HCT116 (cell line): Measurements from ENCODE around the gene GPR146. TPM values are rescaled to one million over a fixed set of nuclear protein-coding genes. Genes with fewer than 3 reads are reported as not detected.

Experiments
- ATAC-seq: fragments of 200-7000 bp; cut with Tn5 transposase; 2 replicates; pipeline ENCODE4 v1.9.1; 2020; ENCODE audit warnings: mild to moderate bottlenecking, moderate library complexity
- BruUV-seq: library from RNA; stranded (reverse); fragments of 400-500 nt; replicated peaks from 2 replicates; lab custom pipeline; 2021; lab: Mats Ljungman, UMichigan
- CTCF ChIA-PET: fragments of 300-600 bp; sonication (Branson Sonifier 250); formaldehyde crosslinking; loops from one replicate; lab custom pipeline; 2021; ENCODE audit warnings: antibody characterized with exemption; lab: Charles Lee
- POLR2A ChIA-PET: fragments of 300-600, 350-600 bp; sonication (Branson Sonifier 250); formaldehyde crosslinking; loops from one replicate; lab custom pipeline; 2021; ENCODE audit warnings: antibody characterized with exemption; lab: Charles Lee
- RAD21 ChIA-PET, 2 experiments: fragments of 300-600 bp; sonication (Branson Sonifier 250); formaldehyde crosslinking; loops; one replicate each; lab custom pipeline; 2023; ENCODE audit warnings: low total read pairs in 2 of 2; ENCODE audit not compliant: uncharacterized antibody in 2 of 2, unreplicated experiment in 2 of 2, low non-redundant PET in 1 of 2; lab: Charles Lee
- DNase-seq: peaks from one replicate; pipeline ENCODE4 v3.0.0-alpha.2; 2010; ENCODE audit warnings: low read depth, low spot score
- H2AFZ ChIP-seq: fragments of 200-600 bp; shearing (Covaris generic), sonication (generic); 2 replicates; pipeline ENCODE4 v1.6.1; 2017; ENCODE audit warnings: low read depth, mixed run types, mixed read lengths, antibody characterized with exemption, low read length; ENCODE audit not compliant: poor library complexity, severe bottlenecking
- H3K27ac ChIP-seq: 2 replicates; pipeline ENCODE4 v1.5.1; 2012; ENCODE audit warnings: low read depth, low read length
- H3K27me3 ChIP-seq: fragments of 200-600 bp; sonication (generic); 2 replicates; pipeline ENCODE4 v1.6.1; 2016; ENCODE audit warnings: mixed run types, low read length, mixed read lengths; ENCODE audit not compliant: insufficient read depth
- H3K36me3 ChIP-seq, 2 experiments: fragments of 200-500 bp in 1 of 2; fragments of 200-600 bp in 1 of 2; sonication (Bioruptor generic) in 1 of 2; sonication (generic) in 1 of 2; 2 replicates each; pipeline versions ENCODE4 v1.5.1 to v1.6.1; 2014 to 2016; ENCODE audit warnings: low read length in 2 of 2, inconsistent platforms in 1 of 2, mixed read lengths in 1 of 2, mixed run types in 1 of 2; ENCODE audit not compliant: insufficient read depth in 2 of 2, control insufficient read depth in 1 of 2
- H3K4me1 ChIP-seq, 2 experiments: fragments of 200-600 bp in 1 of 2; sonication (generic) in 1 of 2; 2 replicates each; pipeline versions ENCODE4 v1.5.1 to v1.6.1; 2012 to 2017; ENCODE audit warnings: low read length in 2 of 2, inconsistent platforms in 1 of 2, mild to moderate bottlenecking in 1 of 2, mixed read lengths in 1 of 2, mixed run types in 1 of 2, moderate library complexity in 1 of 2; ENCODE audit not compliant: insufficient read depth in 2 of 2, control insufficient read depth in 1 of 2
- H3K4me2 ChIP-seq: fragments of 200-600 bp; sonication (generic); 2 replicates; pipeline ENCODE4 v1.6.1; 2017; ENCODE audit warnings: mixed run types, low read length, mixed read lengths
- H3K4me3 ChIP-seq, 2 experiments: fragments of 200-600 bp in 1 of 2; sonication (generic) in 1 of 2; replicated peaks in 1 of 2; 2 replicates each; pipeline ENCODE4 v1.5.1; 2011 to 2016; ENCODE audit warnings: low read length in 2 of 2, control low read depth in 1 of 2, low read depth in 1 of 2, mild to moderate bottlenecking in 1 of 2, mixed read lengths in 1 of 2, mixed run types in 1 of 2
- H3K79me2 ChIP-seq: fragments of 200-600 bp; sonication (generic); 2 replicates; pipeline ENCODE4 v1.6.1; 2017; ENCODE audit warnings: mild to moderate bottlenecking, mixed run types, low read length, moderate library complexity, mixed read lengths; ENCODE audit not compliant: insufficient read depth
- H3K9ac ChIP-seq: fragments of 200-600 bp; sonication (generic); 2 replicates; pipeline ENCODE4 v1.6.1; 2016; ENCODE audit warnings: low read length, mixed read lengths
- H3K9me2 ChIP-seq: fragments of 200-600 bp; sonication (generic), shearing (Covaris generic); 2 replicates; pipeline ENCODE4 v1.6.1; 2017; ENCODE audit warnings: mixed run types, mild to moderate bottlenecking, moderate library complexity; ENCODE audit not compliant: insufficient read depth
- H3K9me3 ChIP-seq, 2 experiments: fragments of 200-500 bp in 1 of 2; fragments of 200-600 bp in 1 of 2; sonication (Bioruptor generic) in 1 of 2; sonication (generic) in 1 of 2; 2 replicates each; pipeline ENCODE4 v1.6.1; 2014 to 2017; ENCODE audit warnings: low read length in 2 of 2, mixed read lengths in 2 of 2, inconsistent platforms in 1 of 2, low read depth in 1 of 2, mild to moderate bottlenecking in 1 of 2, mixed run types in 1 of 2, moderate library complexity in 1 of 2; ENCODE audit not compliant: control insufficient read depth in 1 of 2, insufficient read depth in 1 of 2
- H4K20me1 ChIP-seq: fragments of 200-600 bp; sonication (generic), shearing (Covaris generic); 2 replicates; pipeline ENCODE4 v1.6.1; 2017; ENCODE audit warnings: mixed run types, mild to moderate bottlenecking, moderate library complexity; ENCODE audit not compliant: insufficient read depth
- ATF3 ChIP-seq: IDR thresholded peaks from 2 replicates; pipeline ENCODE4 v1.6.1; 2012
- CEBPB ChIP-seq: IDR thresholded peaks from 2 replicates; pipeline ENCODE4 v1.6.1; 2012; ENCODE audit warnings: low read depth
- CTCF ChIP-seq, 3 experiments: fragments of 200-600 bp in 1 of 3; sonication (generic) in 1 of 3; IDR thresholded peaks in 2 of 3; conservative IDR thresholded peaks in 1 of 3; 2 replicates each; pipeline ENCODE4 v1.5.1; 2012 to 2017; ENCODE audit warnings: low read depth in 2 of 3, low read length in 2 of 3, antibody characterized with exemption in 1 of 3, borderline replicate concordance in 1 of 3, control low read depth in 1 of 3, mild to moderate bottlenecking in 1 of 3, mixed read lengths in 1 of 3, mixed run types in 1 of 3, moderate library complexity in 1 of 3; ENCODE audit not compliant: insufficient read depth in 1 of 3
- EGR1 ChIP-seq: IDR thresholded peaks from 2 replicates; pipeline ENCODE4 v1.6.1; 2012; ENCODE audit warnings: low read depth
- EZH2phosphoT487 ChIP-seq: fragments of 200-600 bp; IDR thresholded peaks from 2 replicates; pipeline ENCODE4 v1.6.1; 2018; ENCODE audit warnings: antibody characterized with exemption, borderline replicate concordance
- FOSL1 ChIP-seq: IDR thresholded peaks from 2 replicates; pipeline ENCODE4 v1.6.1; 2012; ENCODE audit warnings: low read depth
- JUND ChIP-seq: IDR thresholded peaks from 2 replicates; pipeline ENCODE4 v1.6.1; 2012
- MAX ChIP-seq: IDR thresholded peaks from 2 replicates; pipeline ENCODE4 v1.6.1; 2012
- POLR2A ChIP-seq: IDR thresholded peaks from 2 replicates; pipeline ENCODE4 v1.7.0; 2011; ENCODE audit warnings: borderline replicate concordance; ENCODE audit not compliant: insufficient read depth, insufficient read length; ENCODE audit errors: extremely low read depth
- POLR2AphosphoS5 ChIP-seq: IDR thresholded peaks from 2 replicates; pipeline ENCODE4 v1.6.1; 2011; ENCODE audit warnings: mild to moderate bottlenecking, low read depth, low read length, moderate library complexity
- SRF ChIP-seq: IDR thresholded peaks from 2 replicates; pipeline ENCODE4 v1.6.1; 2012; ENCODE audit warnings: low read depth
- TCF7L2 ChIP-seq: IDR thresholded peaks from 2 replicates; pipeline ENCODE4 v1.7.0; 2011; ENCODE audit warnings: borderline replicate concordance, inconsistent platforms; ENCODE audit not compliant: insufficient read depth, insufficient read length; ENCODE audit errors: extremely low read depth
- YY1 ChIP-seq: IDR thresholded peaks from 2 replicates; pipeline ENCODE4 v1.6.1; 2011; ENCODE audit warnings: low read length, low read depth, moderate library complexity, mild to moderate bottlenecking; ENCODE audit not compliant: insufficient replicate concordance; ENCODE audit errors: extremely low read depth
- intact Hi-C: fragments of 100-400 bp; cut with micrococcal nuclease; formaldehyde crosslinking; loops from 2 replicates; pipeline ENCODE4 v1.10.0; 2022
- total RNA-seq: library from RNA; stranded (reverse); gene quantifications from one replicate; pipeline ENCODE4 v1.2.1, GENCODE V29; 2021; ENCODE audit not compliant: unreplicated experiment

GPR146 gene
- total RNA-seq, 1 experiment from 2014 or later = 2.4 TPM

GRCh38 chr7:1100834-1101562, 56.7 kb downstream of the GPR146 start:
- CTCF ChIA-PET = no interaction called here
- Histone ChIP-seq H3K9ac (no peak overlapping the region), H3K9me3 (no peaks in the 10 kb centered on the region), H3K4me3 (no peak overlapping the region), H3K4me1 (no peaks in the 10 kb centered on the region), H3K79me2 (peaks cover 39% of the 10 kb centered on the region; the same call in 1 of the 2 replicates), H3K9me2 (no peaks in the 10 kb centered on the region), H3K4me2 (no peak overlapping the region), H4K20me1 (no peaks in the 10 kb centered on the region), H3K27ac (no peak overlapping the region), H3K27me3 (no peaks in the 10 kb centered on the region), H3K36me3 (0 out of 4 replicates have a peak, but pooled peaks cover 0 to 2% of the 10 kb centered on the region in 2 experiments), H2AFZ (no peak overlapping the region)
- ATAC-seq (no peak), DNase-seq (no peak)
- intact Hi-C loops = no loop called here
- no TSS peak for BruUV-seq
- POLR2A ChIA-PET = no interaction called here
- RAD21 ChIA-PET = no interaction called here
- TF ChIP-seq YY1 = no peak
- no peak for TF ChIP-seq FOSL1
- no peak for TF ChIP-seq MAX
- no peak for TF ChIP-seq CTCF (IDR thresholded peaks at IDR 0.05 in 2 of 3, conservative IDR thresholded peaks at IDR 0.05 in 1 of 3; ENCODE audit: borderline replicate concordance in 1 of 3, insufficient read depth in 1 of 3, low read depth in 2 of 3, low read length in 2 of 3)
- no peak for TF ChIP-seq TCF7L2
- TF ChIP-seq EZH2phosphoT487 = no peak
- no peak for TF ChIP-seq JUND
- TF ChIP-seq EGR1 = no peak
- no peak for TF ChIP-seq SRF
- TF ChIP-seq CEBPB = no peak
- TF ChIP-seq POLR2A = no peak
- no peak for TF ChIP-seq POLR2AphosphoS5
- TF ChIP-seq ATF3 = no peak
